Astrocyte (in vitro differentiated cells and primary cell): ENCODE results near the gene PTPRN2. TPM values are rescaled to one million over a fixed set of nuclear protein-coding genes. Genes with fewer than 3 reads are reported as not detected.

Source experiments
- DNase-seq: peaks from one replicate; pipeline ENCODE4 v3.0.0-alpha.2; 2010; ENCODE audit warnings: low read depth
- FAIRE-seq: peaks from 2 replicates; lab custom pipeline; 2011; peaks lifted over from hg19 to GRCh38; lab: Jason Lieb, UNC
- H2AFZ ChIP-seq: 2 replicates; pipeline ENCODE4 v1.6.0; 2012; ENCODE audit warnings: low read depth, low read length, inconsistent platforms
- H3K27ac ChIP-seq: 2 replicates; pipeline ENCODE4 v1.5.1; 2011; ENCODE audit warnings: low read depth, low read length, inconsistent platforms
- H3K27me3 ChIP-seq: 2 replicates; pipeline ENCODE4 v1.6.0; 2011; ENCODE audit warnings: low read length, inconsistent platforms; ENCODE audit not compliant: insufficient read depth
- H3K36me3 ChIP-seq: 2 replicates; pipeline ENCODE4 v1.5.1; 2011; ENCODE audit warnings: low read length, inconsistent platforms; ENCODE audit not compliant: insufficient read depth
- H3K4me1 ChIP-seq: 2 replicates; pipeline ENCODE4 v1.5.1; 2011; ENCODE audit warnings: low read length, inconsistent platforms; ENCODE audit not compliant: insufficient read depth
- H3K4me2 ChIP-seq: 2 replicates; pipeline ENCODE4 v1.6.0; 2012; ENCODE audit warnings: low read length, inconsistent platforms
- H3K4me3 ChIP-seq: 2 replicates; pipeline ENCODE4 v1.5.1; 2011; ENCODE audit warnings: low read depth, mild to moderate bottlenecking, low read length, inconsistent platforms; ENCODE audit not compliant: insufficient read depth
- H3K79me2 ChIP-seq: 2 replicates; pipeline ENCODE4 v1.6.0; 2012; ENCODE audit warnings: mild to moderate bottlenecking, low read length, inconsistent platforms; ENCODE audit not compliant: insufficient read depth
- H3K9ac ChIP-seq: 2 replicates; pipeline ENCODE4 v1.6.0; 2012; ENCODE audit warnings: mild to moderate bottlenecking, low read length, inconsistent platforms
- H3K9me3 ChIP-seq: 2 replicates; pipeline ENCODE4 v1.5.1; 2012; ENCODE audit warnings: low read depth, mild to moderate bottlenecking, low read length, inconsistent platforms; ENCODE audit not compliant: insufficient read depth
- H4K20me1 ChIP-seq: 2 replicates; pipeline ENCODE4 v1.6.0; 2012; ENCODE audit warnings: low read length, inconsistent platforms; ENCODE audit not compliant: insufficient read depth
- H3K27ac Mint-ChIP-seq: one replicate; pipeline ENCODE4 v1.8.0; 2021; ENCODE audit warnings: mild to moderate bottlenecking, mixed read lengths; ENCODE audit not compliant: unreplicated experiment
- H3K27me3 Mint-ChIP-seq: one replicate; pipeline ENCODE4 v1.8.0; 2021; ENCODE audit warnings: low read depth, mixed read lengths; ENCODE audit not compliant: unreplicated experiment
- H3K36me3 Mint-ChIP-seq: one replicate; pipeline ENCODE4 v1.8.0; 2021; ENCODE audit warnings: low read depth, mixed read lengths; ENCODE audit not compliant: unreplicated experiment
- H3K4me1 Mint-ChIP-seq: one replicate; pipeline ENCODE4 v1.8.0; 2021; ENCODE audit warnings: low read depth, mixed read lengths; ENCODE audit not compliant: unreplicated experiment
- H3K4me3 Mint-ChIP-seq: one replicate; pipeline ENCODE4 v1.8.0; 2021; ENCODE audit warnings: mild to moderate bottlenecking, moderate library complexity, mixed read lengths; ENCODE audit not compliant: unreplicated experiment
- H3K9me3 Mint-ChIP-seq: one replicate; pipeline ENCODE4 v1.8.0; 2021; ENCODE audit warnings: mild to moderate bottlenecking, mixed read lengths; ENCODE audit not compliant: unreplicated experiment
- EZH2 ChIP-seq: IDR thresholded peaks from 2 replicates; pipeline ENCODE4 v1.6.1; 2012; ENCODE audit warnings: mild to moderate bottlenecking, low read length, inconsistent platforms; ENCODE audit not compliant: insufficient read depth
- total RNA-seq: library from RNA; stranded (reverse); gene quantifications from 2 replicates; pipeline ENCODE4 v1.2.1, GENCODE V29; 2021
- TF ChIP-seq, protein P1 (sequence below): IDR thresholded peaks from 2 replicates; pipeline ENCODE4 v1.5.1; 2011; ENCODE audit warnings: low read depth, mild to moderate bottlenecking, inconsistent platforms, low read length, moderate library complexity; ENCODE audit not compliant: insufficient read depth

Gene PTPRN2
- total RNA-seq, 1 donor from 2014 or later = 0.09 TPM

- Histone ChIP-seq H3K27me3 (no peaks in the 10 kb centered on the region), H3K27ac (no peak overlapping the region), H3K9me3 (no peaks in the 10 kb centered on the region), H3K4me3 (no peak overlapping the region), H3K4me1 (no peaks in the 10 kb centered on the region), H3K79me2 (no peaks in the 10 kb centered on the region), H3K9ac (no peak overlapping the region), H3K4me2 (no peak overlapping the region), H2AFZ (no peak overlapping the region), H4K20me1 (no peaks in the 10 kb centered on the region), H3K36me3 (no peaks in the 10 kb centered on the region)
- no peaks in the 10 kb centered on the region for H3K36me3 Mint-ChIP-seq
- H3K4me1 Mint-ChIP-seq = no peaks in the 10 kb centered on the region
- FAIRE-seq = no peak
- H3K27me3 Mint-ChIP-seq = no peaks in the 10 kb centered on the region
- H3K9me3 Mint-ChIP-seq = peaks cover 18% of the 10 kb centered on the region
- TF ChIP-seq EZH2 = no peak
- TF ChIP-seq, protein P1, sequence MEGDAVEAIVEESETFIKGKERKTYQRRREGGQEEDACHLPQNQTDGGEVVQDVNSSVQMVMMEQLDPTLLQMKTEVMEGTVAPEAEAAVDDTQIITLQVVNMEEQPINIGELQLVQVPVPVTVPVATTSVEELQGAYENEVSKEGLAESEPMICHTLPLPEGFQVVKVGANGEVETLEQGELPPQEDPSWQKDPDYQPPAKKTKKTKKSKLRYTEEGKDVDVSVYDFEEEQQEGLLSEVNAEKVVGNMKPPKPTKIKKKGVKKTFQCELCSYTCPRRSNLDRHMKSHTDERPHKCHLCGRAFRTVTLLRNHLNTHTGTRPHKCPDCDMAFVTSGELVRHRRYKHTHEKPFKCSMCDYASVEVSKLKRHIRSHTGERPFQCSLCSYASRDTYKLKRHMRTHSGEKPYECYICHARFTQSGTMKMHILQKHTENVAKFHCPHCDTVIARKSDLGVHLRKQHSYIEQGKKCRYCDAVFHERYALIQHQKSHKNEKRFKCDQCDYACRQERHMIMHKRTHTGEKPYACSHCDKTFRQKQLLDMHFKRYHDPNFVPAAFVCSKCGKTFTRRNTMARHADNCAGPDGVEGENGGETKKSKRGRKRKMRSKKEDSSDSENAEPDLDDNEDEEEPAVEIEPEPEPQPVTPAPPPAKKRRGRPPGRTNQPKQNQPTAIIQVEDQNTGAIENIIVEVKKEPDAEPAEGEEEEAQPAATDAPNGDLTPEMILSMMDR = no peak
- DNase-seq = no peak
- H3K4me3 Mint-ChIP-seq = no peak overlapping the region
- no peak overlapping the region for H3K27ac Mint-ChIP-seq
Measured at GRCh38 chr7:157581740-157582139, 1005.9 kb downstream of the PTPRN2 start.

DNA sequence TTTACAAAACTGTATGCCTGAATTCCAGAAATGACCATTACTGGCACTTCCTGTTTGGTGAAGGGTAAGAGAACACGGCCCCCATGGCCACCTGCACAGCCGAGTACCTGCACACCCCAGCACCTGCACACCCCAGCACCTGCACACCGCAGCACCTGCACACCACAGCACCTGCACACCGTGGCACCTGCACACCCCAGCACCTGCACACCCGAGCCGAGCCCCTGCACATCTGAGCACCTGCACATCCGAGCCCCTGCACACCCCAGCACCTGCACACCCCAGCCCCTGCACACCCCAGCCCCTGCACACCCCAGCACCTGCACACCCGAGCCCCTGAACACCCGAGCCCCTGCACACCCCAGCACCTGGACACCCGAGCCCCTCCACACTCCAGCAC is 1007.3 kb downstream of the PTPRN2 start:
- H3K27me3 ChIP-seq = no peaks in the 10 kb centered on the region
- no peaks in the 10 kb centered on the region for H3K4me1 ChIP-seq
- peaks cover 20% of the 10 kb centered on the region for H3K9me3 Mint-ChIP-seq
- H3K79me2 ChIP-seq = no peaks in the 10 kb centered on the region
- H3K27me3 Mint-ChIP-seq = no peaks in the 10 kb centered on the region
- TF ChIP-seq, protein P1 = no peak
- TF ChIP-seq EZH2 = no peak
- no peak overlapping the region for H3K9ac ChIP-seq
- no peak overlapping the region for H3K4me3 Mint-ChIP-seq
- H3K4me3 ChIP-seq = no peak overlapping the region
- H3K9me3 ChIP-seq = no peaks in the 10 kb centered on the region
- H3K4me2 ChIP-seq = no peak overlapping the region
- H2AFZ ChIP-seq = no peak overlapping the region
- no peak for FAIRE-seq
- H3K27ac ChIP-seq = no peak overlapping the region
- no peaks in the 10 kb centered on the region for H3K36me3 ChIP-seq
- no peak overlapping the region for H3K27ac Mint-ChIP-seq
- H3K36me3 Mint-ChIP-seq = no peaks in the 10 kb centered on the region
- H3K4me1 Mint-ChIP-seq = no peaks in the 10 kb centered on the region
- H4K20me1 ChIP-seq = no peaks in the 10 kb centered on the region
- no peak for DNase-seq

GRCh38 chr7:157579425-157579824 is 1008.2 kb downstream of the PTPRN2 start:
- no peak for DNase-seq
- H3K36me3 ChIP-seq = no peaks in the 10 kb centered on the region

More at GRCh38 chr7:157579425-157579824, 1008.2 kb downstream of the PTPRN2 start:
- no peak for FAIRE-seq
- H3K9me3 ChIP-seq = no peaks in the 10 kb centered on the region
- H3K79me2 ChIP-seq = no peaks in the 10 kb centered on the region
- Mint-ChIP-seq H3K27ac (no peak overlapping the region), H3K36me3 (no peaks in the 10 kb centered on the region), H3K4me1 (no peaks in the 10 kb centered on the region), H3K9me3 (peaks cover 20% of the 10 kb centered on the region), H3K27me3 (no peaks in the 10 kb centered on the region), H3K4me3 (no peak overlapping the region)
- H2AFZ ChIP-seq = no peak overlapping the region
- H3K9ac ChIP-seq = no peak overlapping the region
- H3K27ac ChIP-seq = no peak overlapping the region
- TF ChIP-seq, protein P1 = no peak
- TF ChIP-seq EZH2 = no peak
- H3K27me3 ChIP-seq = no peaks in the 10 kb centered on the region
- H3K4me1 ChIP-seq = no peaks in the 10 kb centered on the region
- H4K20me1 ChIP-seq = no peaks in the 10 kb centered on the region
- H3K4me2 ChIP-seq = no peak overlapping the region
- no peak overlapping the region for H3K4me3 ChIP-seq
